HG03354 (cell line): ENCODE data around the gene DENND5B.
"Not testable (repeated sequence)": the region's sequence is repeated elsewhere in the genome, so short reads cannot be mapped to it uniquely, and the experiment has no call there.

Experiments
- ATAC-seq: cut with Tn5 transposase; IDR thresholded peaks from one replicate; pipeline ENCODE4 v1.9.1; 2021; ENCODE audit warnings: mild to moderate bottlenecking; ENCODE audit not compliant: unreplicated experiment, poor library complexity, severe bottlenecking

Gene DENND5B

DNA sequence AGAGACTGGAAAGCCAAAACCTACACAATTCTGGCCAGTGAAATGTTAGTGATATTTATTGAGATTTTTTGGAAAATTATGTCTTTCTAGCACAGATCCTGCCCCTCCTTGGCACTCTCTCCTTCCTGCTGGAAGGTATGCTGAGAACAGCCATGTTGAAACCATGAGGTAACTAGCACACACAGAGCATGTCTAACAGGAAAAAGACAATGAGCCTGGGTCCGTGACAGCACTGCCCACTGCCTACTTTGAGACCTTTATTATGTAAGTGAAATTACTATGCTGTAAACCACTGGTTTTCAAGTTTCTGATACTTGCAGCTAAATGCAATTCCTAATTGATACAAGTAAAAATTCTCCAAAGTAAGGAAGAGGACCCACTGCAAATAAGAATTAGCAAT is 183.4 kb downstream of the DENND5B start:
- ATAC-seq = no peak

DNA sequence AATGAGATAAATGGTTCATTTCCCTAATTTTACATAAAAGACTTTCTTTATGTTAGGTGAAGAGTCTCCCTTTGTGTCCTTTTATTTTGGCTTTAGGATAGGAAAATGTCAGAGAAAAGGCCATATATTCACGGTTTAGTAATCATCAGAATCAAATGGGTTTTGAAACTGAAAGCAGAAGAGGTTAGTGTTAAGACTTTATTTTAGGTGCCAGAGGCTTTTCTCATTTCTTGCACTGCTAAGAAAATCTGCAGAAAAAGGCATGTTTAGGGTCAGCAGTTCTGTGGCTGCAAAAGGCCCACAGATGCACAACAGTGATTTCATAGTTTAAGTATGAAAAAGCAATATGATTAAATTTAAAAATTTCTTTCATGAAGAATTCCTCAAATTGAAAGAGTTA is 184.6 kb downstream of the DENND5B start:
- peak; percentile 72 for ATAC-seq

DNA sequence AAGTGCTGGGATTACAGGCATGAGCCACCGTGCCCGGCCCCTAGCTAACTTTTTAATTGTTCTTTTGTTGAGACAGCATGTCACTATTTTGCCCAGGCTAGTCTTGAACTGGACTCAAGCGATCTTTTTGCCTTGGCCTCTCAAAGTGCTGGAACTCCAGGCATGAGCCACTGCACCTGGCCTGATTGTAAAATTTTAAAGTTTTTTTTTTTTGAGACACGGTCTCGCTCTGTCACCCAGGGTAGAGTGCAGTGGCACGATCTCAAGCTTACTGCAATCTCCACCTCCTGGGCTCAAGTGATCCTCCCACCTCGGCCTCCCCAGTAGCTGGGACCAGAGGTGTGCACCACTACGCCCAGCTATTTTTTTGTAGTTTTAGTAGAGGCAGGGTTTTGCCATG is 185.9 kb downstream of the DENND5B start:
- no peak for ATAC-seq

GRCh38 chr12:31403099-31403607 is 187.8 kb downstream of the DENND5B start:
- peak; percentile 85 for ATAC-seq

DNA sequence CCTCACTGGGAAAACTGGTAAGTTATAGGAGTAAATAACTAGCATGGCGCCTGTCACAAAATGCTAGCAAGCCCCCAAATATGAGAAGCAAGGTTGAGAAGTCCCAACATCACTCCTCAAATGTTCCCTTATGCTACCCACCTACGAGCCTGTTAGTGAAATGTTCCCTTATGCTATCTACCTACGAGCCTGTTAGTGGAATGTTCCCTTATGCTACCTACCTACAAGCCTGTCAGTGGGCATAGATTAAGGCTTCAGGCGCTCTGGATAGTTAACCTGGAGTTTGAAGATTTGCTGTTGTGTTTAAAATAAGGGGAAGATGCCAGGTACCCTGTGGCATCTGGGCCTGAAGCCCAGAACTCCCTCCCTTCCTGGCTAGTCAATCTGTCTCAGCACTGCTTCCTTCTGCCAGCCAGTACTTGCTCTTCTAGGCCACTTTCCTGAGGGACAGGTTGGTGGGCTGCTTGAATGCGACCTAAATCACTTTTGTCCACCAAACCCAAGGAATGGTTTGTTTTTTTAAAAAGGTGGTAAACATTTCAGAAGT is 197.9 kb downstream of the DENND5B start:
- ATAC-seq = no peak

GRCh38 chr12:31390991-31391390 is 199.9 kb downstream of the DENND5B start:
- no peak for ATAC-seq

- no peak for ATAC-seq
These were observed 202.2 kb downstream of the DENND5B start for GRCh38 chr12:31388713-31389112.

DNA sequence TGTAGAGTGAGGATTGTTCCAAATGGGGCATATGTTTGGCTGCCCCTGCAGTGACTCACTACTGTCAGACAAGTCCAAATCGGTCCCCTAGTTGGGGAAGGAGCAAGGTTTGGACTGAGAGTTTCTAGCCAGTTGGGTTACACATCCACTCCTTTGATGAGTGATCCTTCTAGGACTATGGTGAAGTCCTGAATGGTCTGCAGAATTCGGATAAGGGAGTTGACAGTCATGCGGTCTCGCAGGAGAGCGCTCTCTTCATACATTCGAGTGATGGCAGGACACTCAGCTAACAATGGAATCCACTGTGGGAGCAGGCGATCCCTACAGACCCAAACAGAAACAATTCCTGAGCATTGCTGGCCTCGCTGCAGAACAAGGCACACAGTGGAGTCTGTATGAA is 203.5 kb downstream of the DENND5B start:
- no peak for ATAC-seq

DNA sequence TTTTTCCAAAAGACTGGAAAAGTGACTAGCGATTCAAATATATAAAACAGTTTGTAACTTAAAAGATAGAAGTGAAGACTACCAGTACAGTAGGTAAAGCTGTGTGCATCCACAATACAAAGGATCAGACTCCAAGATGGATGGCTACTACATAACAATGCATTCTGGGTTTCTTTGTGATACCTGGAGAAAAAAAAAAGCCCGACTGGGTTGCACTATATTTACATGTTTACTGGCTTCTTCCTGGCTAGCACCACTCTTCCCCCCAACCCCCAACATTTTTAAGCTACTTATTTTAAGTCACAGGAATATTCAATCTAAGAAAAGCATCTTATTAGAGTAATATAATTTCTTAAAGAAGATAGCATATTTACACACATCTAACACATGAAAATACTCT is 203.9 kb downstream of the DENND5B start:
- no peak for ATAC-seq

- ATAC-seq = no peak
These were observed 204.6 kb downstream of the DENND5B start for GRCh38 chr12:31386364-31386777.

GRCh38 chr12:31377210-31377609 is 213.7 kb downstream of the DENND5B start:
- not testable (repeated sequence) for ATAC-seq

DNA sequence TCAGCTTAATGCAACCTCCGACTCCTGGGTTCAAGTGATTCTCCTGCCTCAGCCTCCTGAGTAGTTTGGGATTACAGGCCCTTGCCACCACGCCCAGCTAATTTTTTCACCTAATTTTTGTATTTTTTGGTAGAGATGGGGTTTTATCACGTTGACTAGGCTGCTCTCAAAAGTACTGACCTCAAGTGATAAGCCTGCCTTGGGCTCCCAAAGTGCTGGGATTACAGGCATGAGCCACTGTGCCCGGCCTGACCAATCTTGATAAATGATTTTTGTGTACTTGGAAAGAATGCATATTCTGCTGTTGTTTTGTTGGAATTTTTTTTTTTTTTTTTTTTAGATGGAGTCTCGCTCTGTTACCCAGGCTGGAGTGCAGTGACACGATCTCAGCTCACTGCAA is 215.5 kb downstream of the DENND5B start:
- not testable (repeated sequence) for ATAC-seq

- no peak for ATAC-seq
These were observed 219.7 kb downstream of the DENND5B start for GRCh38 chr12:31371256-31371620.

DNA sequence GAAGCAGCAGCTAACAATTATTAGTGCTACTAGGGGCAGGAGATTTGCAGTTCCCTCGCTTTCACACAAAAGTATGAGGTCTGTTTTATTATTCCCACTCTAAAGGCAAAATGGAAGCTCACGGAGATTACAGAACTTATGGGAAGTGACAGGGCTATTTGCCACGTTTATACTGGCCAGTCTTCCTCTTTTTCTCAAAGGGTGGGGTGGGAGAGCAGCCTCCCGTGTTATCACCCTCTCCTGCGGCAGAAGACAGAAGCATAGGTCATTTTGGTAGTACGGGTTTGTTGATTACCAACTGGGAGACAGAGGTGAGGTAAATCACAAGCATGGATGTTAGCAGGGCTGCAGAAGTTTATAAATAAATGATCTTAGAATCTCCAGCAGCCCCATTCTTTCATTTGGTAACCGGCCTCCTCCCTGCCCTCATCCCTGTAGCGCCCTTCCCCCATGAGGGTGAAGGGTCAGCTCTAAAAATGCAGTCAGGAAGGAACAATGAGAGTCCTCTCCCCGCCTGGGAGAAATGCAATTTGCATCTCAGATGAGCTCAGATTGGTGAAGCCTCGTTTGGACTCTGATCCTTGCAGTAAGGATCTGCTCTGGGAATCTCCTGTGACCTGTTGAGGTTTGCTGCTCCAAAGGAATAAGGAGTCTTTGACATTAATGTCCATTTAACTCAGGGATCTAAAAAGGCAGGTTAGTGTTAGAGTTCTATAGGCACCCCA is 220.2 kb downstream of the DENND5B start:
- ATAC-seq = no peak

GRCh38 chr12:31369712-31370521 is 221.0 kb downstream of the DENND5B start:
- ATAC-seq = no peak

GRCh38 chr12:31368666-31369361 is 222.1 kb downstream of the DENND5B start:
- no peak for ATAC-seq

GRCh38 chr12:31366104-31366621 is 224.8 kb downstream of the DENND5B start:
- no peak for ATAC-seq

DNA sequence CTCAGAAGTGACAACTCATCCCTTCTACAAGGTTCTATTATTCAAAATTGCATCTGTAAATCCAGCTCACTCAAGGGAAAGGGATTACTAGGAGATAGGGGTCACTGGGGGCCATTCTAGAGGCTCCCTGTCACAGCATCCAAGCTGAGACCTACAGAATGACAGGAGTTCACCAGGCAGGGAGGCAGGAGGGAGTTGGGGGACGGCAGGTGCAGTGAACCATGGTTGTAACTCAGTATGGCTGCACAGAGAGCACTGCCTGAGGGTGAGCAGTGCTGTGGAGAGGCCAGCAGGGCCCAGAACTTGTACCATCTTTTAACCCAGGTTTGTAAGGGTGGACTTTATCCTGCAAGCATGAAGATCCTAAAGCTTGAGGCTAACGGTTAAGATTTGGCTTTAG is 227.1 kb downstream of the DENND5B start:
- ATAC-seq = no peak

GRCh38 chr12:31363416-31363809 is 227.5 kb downstream of the DENND5B start:
- ATAC-seq = peak; percentile 11
